ENCODE results near the gene SLC30A2.

Gene SLC30A2

GRCh38 chr1:26028490-26028980, 17.4 kb downstream of the SLC30A2 start:
- no peak for TF ChIP-seq CTCF (IDR thresholded peaks at IDR 0.05; ENCODE audit: low read depth, low read length)
- DNase-seq (ENCODE audit: extremely low read depth, low read depth): no peak

- no peak for DNase-seq (ENCODE audit: extremely low read depth, low read depth)
- TF ChIP-seq CTCF (IDR thresholded peaks at IDR 0.05; ENCODE audit: low read depth, low read length): no peak
These were observed 18.0 kb downstream of the SLC30A2 start for GRCh38 chr1:26027716-26028489.

GRCh38 chr1:26025517-26025916, 20.4 kb downstream of the SLC30A2 start:
- TF ChIP-seq CTCF (IDR thresholded peaks at IDR 0.05; ENCODE audit: low read depth, low read length): no peak
- no peak for DNase-seq (ENCODE audit: extremely low read depth, low read depth)

- no peak for DNase-seq (ENCODE audit: extremely low read depth, low read depth)
- no peak for TF ChIP-seq CTCF (IDR thresholded peaks at IDR 0.05; ENCODE audit: low read depth, low read length)
These were observed 20.9 kb downstream of the SLC30A2 start for GRCh38 chr1:26025060-26025459.

GRCh38 chr1:26023826-26024225, 22.1 kb downstream of the SLC30A2 start:
- no peak for DNase-seq (ENCODE audit: extremely low read depth, low read depth)
- TF ChIP-seq CTCF (IDR thresholded peaks at IDR 0.05; ENCODE audit: low read depth, low read length): no peak

GRCh38 chr1:26023009-26023408, 22.9 kb downstream of the SLC30A2 start:
- no peak for TF ChIP-seq CTCF (IDR thresholded peaks at IDR 0.05; ENCODE audit: low read depth, low read length)
- DNase-seq (ENCODE audit: extremely low read depth, low read depth): no peak

GRCh38 chr1:26022404-26022779, 23.5 kb downstream of the SLC30A2 start:
- no peak for TF ChIP-seq CTCF (IDR thresholded peaks at IDR 0.05; ENCODE audit: low read depth, low read length)
- no peak for DNase-seq (ENCODE audit: extremely low read depth, low read depth)
